NB4 (cell line): ENCODE measurements around the gene EFL1.
"Not testable (repeated sequence)": the region's sequence is repeated elsewhere in the genome, so short reads cannot be mapped to it uniquely, and the experiment has no call there.

Source experiments
- DNase-seq: peaks from one replicate; pipeline ENCODE4 v3.0.0; 2010; ENCODE audit warnings: low read depth
- H3K4me3 ChIP-seq: one replicate; pipeline ENCODE4 v1.5.1; 2011; ENCODE audit warnings: mild to moderate bottlenecking, low read depth, low read length, moderate library complexity
- MYC ChIP-seq: IDR thresholded peaks from 2 replicates; pipeline ENCODE4 v1.6.1; 2011; ENCODE audit warnings: low read depth, low read length
- POLR2A ChIP-seq: IDR thresholded peaks from 2 replicates; pipeline ENCODE4 v1.6.1; 2011; ENCODE audit warnings: mild to moderate bottlenecking; ENCODE audit not compliant: insufficient read length; ENCODE audit errors: extremely low read depth
- TF ChIP-seq, protein P1 (sequence below): IDR thresholded peaks from one replicate; pipeline ENCODE4 v1.5.1; 2012; ENCODE audit warnings: low read depth, low read length
- TF ChIP-seq, protein P2 (sequence below): IDR thresholded peaks from 2 replicates; pipeline ENCODE4 v1.6.1; 2011; ENCODE audit warnings: low read depth, low read length

EFL1 gene

DNA sequence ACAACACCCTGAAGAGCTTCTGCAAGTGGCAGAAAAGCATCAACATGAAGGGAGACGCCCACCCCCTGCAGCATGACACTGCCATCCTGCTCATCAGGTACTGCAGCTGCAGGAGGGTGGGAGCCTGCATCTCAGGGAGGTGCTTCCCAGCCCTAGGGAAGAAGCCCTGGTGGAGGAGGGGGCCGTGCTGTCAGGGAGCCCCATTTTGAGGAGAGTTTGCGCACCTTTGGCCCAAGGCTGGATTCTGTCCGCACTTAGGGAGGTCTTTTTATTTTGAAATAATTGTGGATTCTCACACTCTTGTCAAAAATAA is 42.2 kb upstream of the EFL1 start:
- TF ChIP-seq POLR2A (no peak), MYC (no peak)
- TF ChIP-seq, protein P1, sequence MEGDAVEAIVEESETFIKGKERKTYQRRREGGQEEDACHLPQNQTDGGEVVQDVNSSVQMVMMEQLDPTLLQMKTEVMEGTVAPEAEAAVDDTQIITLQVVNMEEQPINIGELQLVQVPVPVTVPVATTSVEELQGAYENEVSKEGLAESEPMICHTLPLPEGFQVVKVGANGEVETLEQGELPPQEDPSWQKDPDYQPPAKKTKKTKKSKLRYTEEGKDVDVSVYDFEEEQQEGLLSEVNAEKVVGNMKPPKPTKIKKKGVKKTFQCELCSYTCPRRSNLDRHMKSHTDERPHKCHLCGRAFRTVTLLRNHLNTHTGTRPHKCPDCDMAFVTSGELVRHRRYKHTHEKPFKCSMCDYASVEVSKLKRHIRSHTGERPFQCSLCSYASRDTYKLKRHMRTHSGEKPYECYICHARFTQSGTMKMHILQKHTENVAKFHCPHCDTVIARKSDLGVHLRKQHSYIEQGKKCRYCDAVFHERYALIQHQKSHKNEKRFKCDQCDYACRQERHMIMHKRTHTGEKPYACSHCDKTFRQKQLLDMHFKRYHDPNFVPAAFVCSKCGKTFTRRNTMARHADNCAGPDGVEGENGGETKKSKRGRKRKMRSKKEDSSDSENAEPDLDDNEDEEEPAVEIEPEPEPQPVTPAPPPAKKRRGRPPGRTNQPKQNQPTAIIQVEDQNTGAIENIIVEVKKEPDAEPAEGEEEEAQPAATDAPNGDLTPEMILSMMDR, result no peak
- TF ChIP-seq, protein P2, sequence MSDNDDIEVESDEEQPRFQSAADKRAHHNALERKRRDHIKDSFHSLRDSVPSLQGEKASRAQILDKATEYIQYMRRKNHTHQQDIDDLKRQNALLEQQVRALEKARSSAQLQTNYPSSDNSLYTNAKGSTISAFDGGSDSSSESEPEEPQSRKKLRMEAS, result no peak
- DNase-seq, result no peak
- no peak overlapping the region for H3K4me3 ChIP-seq

DNA sequence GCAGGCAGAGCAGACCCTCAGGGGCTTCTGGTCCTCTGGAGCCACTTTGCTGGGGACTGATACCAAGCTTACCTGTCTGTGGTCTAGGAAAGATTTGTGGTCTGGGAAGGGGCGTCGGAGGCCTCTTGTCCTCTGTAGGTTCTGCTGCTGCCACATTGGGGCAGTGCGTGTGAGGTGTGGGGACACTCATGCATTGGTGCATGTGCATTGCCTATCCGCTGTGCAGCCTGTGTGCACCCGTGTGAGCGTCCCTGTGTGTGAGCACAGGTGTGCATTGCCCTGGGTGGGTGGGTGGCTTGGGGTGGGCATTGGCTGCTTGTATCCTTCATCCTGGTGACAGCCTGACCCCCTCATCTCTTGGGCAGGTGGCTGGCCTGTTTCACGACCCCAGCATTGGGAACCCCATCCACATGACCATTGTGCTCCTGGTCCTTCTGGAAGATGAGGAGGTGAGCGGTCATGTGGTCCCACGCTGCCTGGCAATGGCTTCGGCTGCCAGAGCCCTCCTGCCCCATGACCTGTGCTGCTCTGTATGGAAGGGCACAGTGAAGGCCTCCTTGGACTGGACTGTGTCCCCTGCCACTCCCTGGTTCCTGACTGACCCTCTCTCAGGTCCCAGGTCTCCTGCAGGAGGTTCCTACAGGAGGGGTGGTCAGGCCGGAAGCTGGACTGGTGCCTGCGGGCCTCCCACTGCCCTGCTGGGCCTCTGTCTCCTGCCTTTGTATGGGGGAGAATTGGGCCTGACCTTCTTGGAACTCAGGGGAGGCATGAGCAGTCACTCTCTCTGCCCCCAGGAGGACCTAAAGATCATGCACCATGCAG is 41.6 kb upstream of the EFL1 start:
- H3K4me3 ChIP-seq, result no peak overlapping the region
- TF ChIP-seq MYC (no peak), POLR2A (no peak)
- TF ChIP-seq, protein P2, result no peak
- TF ChIP-seq, protein P1, result no peak
- no peak for DNase-seq

DNA sequence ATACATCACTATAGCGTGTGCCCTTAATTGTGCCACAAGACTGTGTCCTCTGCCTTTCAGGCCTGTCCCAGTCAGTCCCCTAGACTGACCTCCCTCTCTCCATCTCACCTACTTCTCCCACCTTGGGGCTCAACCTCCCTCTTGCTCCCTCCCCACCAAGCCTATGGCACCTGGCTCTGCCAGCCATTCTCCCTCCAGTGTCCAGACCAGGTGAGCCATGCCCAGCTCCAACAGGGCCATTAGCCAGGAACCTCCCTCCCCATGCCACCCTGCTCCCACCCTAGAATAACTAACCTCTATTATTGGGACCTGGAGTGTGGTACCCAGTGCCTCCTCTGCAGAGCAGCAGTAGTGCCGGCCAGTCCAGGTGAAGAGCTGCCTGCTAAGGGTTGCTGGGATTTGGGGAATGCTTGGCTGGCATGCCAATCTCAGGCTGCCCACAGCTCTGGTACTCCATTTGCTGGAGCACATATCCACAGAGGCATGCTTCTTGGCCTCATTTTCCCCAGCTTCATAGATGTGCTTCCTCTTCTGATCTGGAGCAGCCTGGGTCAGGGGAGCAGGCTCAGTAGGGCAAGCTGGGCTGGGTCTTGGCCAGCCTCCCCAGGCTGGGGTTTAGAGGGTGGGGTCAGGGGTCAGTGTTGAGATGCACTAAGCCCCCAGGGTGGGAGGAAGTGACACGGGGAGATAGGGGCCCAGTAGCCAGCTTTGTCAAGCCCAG is 38.9 kb upstream of the EFL1 start:
- DNase-seq, result no peak
- TF ChIP-seq, protein P2, result no peak
- TF ChIP-seq MYC, result no peak
- TF ChIP-seq, protein P1, result no peak
- no peak for TF ChIP-seq POLR2A
- no peak overlapping the region for H3K4me3 ChIP-seq

DNA sequence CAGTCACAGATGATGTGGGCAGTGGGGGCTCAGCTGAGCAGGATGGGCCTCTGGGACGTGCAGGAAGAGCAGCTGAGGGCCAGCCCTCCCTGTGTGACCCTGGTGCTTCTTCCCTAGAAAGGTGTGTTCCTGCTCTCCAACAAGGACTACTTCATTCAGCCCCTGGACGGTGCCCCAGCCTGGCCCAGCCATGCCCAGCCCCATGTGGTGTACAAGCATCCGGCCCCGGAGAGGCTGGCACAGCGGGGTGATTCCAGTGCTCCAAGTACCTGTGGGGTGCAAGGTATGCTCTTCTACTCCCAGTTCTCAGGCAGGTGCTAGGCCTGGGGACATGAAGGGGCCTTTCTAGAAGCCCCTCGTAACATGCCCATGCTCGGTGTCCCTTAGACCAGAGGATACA is 38.3 kb upstream of the EFL1 start:
- no peak overlapping the region for H3K4me3 ChIP-seq
- DNase-seq, result no peak
- TF ChIP-seq, protein P1, result no peak
- TF ChIP-seq MYC, result no peak
- TF ChIP-seq, protein P2, result no peak
- no peak for TF ChIP-seq POLR2A

DNA sequence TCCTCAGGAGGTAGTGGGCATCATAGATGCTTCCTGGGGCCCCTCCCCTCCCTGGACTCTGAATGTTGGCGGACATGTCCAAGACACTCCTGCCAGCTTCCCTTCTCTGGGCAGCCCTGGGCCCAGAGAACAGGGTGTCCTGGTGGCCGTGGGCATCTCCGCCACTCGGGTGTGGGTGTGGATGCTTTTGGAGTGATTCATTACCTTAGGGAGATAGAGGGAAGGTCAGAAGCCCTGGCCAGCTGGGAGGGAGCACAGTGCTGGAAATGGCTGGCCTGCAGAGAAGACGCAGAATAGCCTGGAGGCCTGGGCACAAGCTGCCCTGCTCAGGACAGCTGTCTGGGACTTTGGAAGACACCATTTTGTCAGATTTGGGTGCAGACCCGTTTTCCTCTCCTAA is 37.8 kb upstream of the EFL1 start:
- not testable (repeated sequence) for DNase-seq, H3K4me3 ChIP-seq

DNA sequence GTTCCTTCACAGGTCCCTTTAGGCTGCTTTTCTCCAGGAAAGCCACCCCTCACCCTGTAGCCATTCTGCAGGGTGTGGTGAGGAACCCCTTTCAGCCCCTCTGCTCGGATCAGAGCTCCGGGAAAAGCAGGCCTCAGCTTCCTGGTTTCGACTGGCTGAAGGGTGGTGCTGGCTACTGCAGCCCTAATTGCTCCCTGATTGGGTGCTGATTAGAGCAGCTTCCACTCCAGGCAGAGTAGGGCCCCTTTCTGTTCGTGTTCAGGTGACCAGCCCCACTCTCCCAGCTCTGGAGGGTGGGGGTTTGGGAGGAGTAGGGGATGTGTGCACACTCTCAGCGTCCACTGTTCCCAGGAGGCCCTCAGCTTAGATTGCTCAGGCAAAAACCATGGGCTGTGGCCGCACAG is 37.0 kb upstream of the EFL1 start:
- DNase-seq, H3K4me3 ChIP-seq: not testable (repeated sequence)

DNA sequence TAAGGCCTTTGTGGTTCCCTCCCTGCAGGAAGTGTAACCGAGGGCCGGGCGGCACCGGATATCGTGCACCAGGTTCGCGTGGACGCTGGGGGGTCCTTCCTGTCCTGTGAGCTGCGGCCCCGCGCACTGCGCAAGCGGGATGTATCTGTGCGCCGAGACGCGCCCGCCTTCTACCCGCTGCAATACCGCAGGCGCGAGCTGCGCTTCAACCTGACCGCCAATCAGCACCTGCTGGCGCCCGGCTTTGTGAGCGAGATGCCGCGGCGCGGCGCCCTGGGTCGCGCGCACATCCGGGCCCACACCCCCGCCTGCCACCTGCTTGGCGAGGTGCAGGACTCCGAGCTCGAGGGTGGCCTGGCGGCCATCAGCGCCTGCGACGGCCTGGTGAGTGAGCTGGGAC is 36.0 kb upstream of the EFL1 start:
- DNase-seq, result no peak
- H3K4me3 ChIP-seq, result no peak overlapping the region

More for the DNA sequence above, 36.0 kb upstream of the EFL1 start:
- TF ChIP-seq POLR2A (no peak), MYC (no peak)
- TF ChIP-seq, protein P2, result no peak
- TF ChIP-seq, protein P1, result no peak
